ENCODE results near the gene GPR157.

GRCh38 chr1:9057851-9058250 lies 71.1 kb downstream of the GPR157 start:
- TF ChIP-seq EP300 (IDR thresholded peaks at IDR 0.05; ENCODE audit: borderline replicate concordance) (no peak), CREB1 (IDR thresholded peaks at IDR 0.05; ENCODE audit: low read depth) (no peak), NFIC (IDR thresholded peaks at IDR 0.05) (no peak), EGR1 (IDR thresholded peaks at IDR 0.05) (no peak), YY1 (IDR thresholded peaks at IDR 0.05; ENCODE audit: low read depth) (no peak), TCF12 (IDR thresholded peaks at IDR 0.05; ENCODE audit: low read depth) (no peak), CEBPB (IDR thresholded peaks at IDR 0.05) (no peak), RAD21 (IDR thresholded peaks at IDR 0.05; ENCODE audit: low read depth) (no peak)
- TF ChIP-seq, protein P1, sequence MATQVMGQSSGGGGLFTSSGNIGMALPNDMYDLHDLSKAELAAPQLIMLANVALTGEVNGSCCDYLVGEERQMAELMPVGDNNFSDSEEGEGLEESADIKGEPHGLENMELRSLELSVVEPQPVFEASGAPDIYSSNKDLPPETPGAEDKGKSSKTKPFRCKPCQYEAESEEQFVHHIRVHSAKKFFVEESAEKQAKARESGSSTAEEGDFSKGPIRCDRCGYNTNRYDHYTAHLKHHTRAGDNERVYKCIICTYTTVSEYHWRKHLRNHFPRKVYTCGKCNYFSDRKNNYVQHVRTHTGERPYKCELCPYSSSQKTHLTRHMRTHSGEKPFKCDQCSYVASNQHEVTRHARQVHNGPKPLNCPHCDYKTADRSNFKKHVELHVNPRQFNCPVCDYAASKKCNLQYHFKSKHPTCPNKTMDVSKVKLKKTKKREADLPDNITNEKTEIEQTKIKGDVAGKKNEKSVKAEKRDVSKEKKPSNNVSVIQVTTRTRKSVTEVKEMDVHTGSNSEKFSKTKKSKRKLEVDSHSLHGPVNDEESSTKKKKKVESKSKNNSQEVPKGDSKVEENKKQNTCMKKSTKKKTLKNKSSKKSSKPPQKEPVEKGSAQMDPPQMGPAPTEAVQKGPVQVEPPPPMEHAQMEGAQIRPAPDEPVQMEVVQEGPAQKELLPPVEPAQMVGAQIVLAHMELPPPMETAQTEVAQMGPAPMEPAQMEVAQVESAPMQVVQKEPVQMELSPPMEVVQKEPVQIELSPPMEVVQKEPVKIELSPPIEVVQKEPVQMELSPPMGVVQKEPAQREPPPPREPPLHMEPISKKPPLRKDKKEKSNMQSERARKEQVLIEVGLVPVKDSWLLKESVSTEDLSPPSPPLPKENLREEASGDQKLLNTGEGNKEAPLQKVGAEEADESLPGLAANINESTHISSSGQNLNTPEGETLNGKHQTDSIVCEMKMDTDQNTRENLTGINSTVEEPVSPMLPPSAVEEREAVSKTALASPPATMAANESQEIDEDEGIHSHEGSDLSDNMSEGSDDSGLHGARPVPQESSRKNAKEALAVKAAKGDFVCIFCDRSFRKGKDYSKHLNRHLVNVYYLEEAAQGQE (IDR thresholded peaks at IDR 0.05; ENCODE audit: low read depth), result no peak
- TF ChIP-seq, protein P2, sequence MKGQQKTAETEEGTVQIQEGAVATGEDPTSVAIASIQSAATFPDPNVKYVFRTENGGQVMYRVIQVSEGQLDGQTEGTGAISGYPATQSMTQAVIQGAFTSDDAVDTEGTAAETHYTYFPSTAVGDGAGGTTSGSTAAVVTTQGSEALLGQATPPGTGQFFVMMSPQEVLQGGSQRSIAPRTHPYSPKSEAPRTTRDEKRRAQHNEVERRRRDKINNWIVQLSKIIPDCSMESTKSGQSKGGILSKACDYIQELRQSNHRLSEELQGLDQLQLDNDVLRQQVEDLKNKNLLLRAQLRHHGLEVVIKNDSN (IDR thresholded peaks at IDR 0.05), result no peak

All from Ishikawa (cell line).